CD4-positive, alpha-beta memory T cell (primary cell): ENCODE measurements around the gene USH1G. TPM values are rescaled to one million over a fixed set of nuclear protein-coding genes. Genes with fewer than 3 reads are reported as not detected.

Source experiments
- CTCF ChIA-PET: fragments of 350-600 bp; sonication (Branson Sonifier 250); formaldehyde crosslinking; loops from one replicate; lab custom pipeline; 2021; ENCODE audit warnings: inconsistent platforms; ENCODE audit not compliant: partially characterized antibody; lab: Charles Lee
- POLR2A ChIA-PET: fragments of 350-600 bp; sonication (Branson Sonifier 250); formaldehyde crosslinking; loops from one replicate; lab custom pipeline; 2021; ENCODE audit not compliant: partially characterized antibody; lab: Charles Lee
- DNase-seq, 5 donors: peaks; one replicate each; pipeline versions ENCODE4 v3.0.0 to v3.0.0-alpha.2; 2020 to 2022; ENCODE audit warnings: mixed read lengths in 1 of 5
- H3K27ac ChIP-seq: one replicate; pipeline ENCODE4 v1.7.0; 2013; ENCODE audit warnings: low read depth, low read length
- H3K27me3 ChIP-seq: 2 replicates; pipeline ENCODE4 v1.7.0; 2013; ENCODE audit warnings: mild to moderate bottlenecking, low read length, moderate library complexity; ENCODE audit not compliant: insufficient read depth
- H3K36me3 ChIP-seq: 2 replicates; pipeline ENCODE4 v1.7.0; 2013; ENCODE audit warnings: mild to moderate bottlenecking, low read length, moderate library complexity; ENCODE audit not compliant: insufficient read depth
- H3K4me1 ChIP-seq: 2 replicates; pipeline ENCODE4 v1.7.0; 2013; ENCODE audit warnings: mild to moderate bottlenecking, low read length, moderate library complexity; ENCODE audit not compliant: insufficient read depth
- H3K4me3 ChIP-seq, 2 donors: one replicate each; pipeline ENCODE4 v1.7.0; 2013; ENCODE audit warnings: low read length in 2 of 2, mild to moderate bottlenecking in 1 of 2
- H3K9me3 ChIP-seq, 2 donors: one replicate each; pipeline ENCODE4 v1.7.0; 2013; ENCODE audit warnings: low read length in 2 of 2, control low read depth in 1 of 2; ENCODE audit not compliant: control insufficient read depth in 1 of 2
- H3K27ac Mint-ChIP-seq, 7 donors: one replicate each; pipeline ENCODE4 v1.8.0; 2020 to 2021; ENCODE audit warnings: mixed read lengths in 7 of 7, mild to moderate bottlenecking in 6 of 7, inconsistent platforms in 3 of 7, moderate library complexity in 3 of 7
- H3K27me3 Mint-ChIP-seq, 2 donors: one replicate each; pipeline ENCODE4 v1.8.0; 2020 to 2021; ENCODE audit warnings: mixed read lengths in 2 of 2
- H3K36me3 Mint-ChIP-seq, 2 donors: one replicate each; pipeline ENCODE4 v1.8.0; 2020 to 2021; ENCODE audit warnings: mixed read lengths in 2 of 2, inconsistent platforms in 1 of 2, mild to moderate bottlenecking in 1 of 2
- H3K4me1 Mint-ChIP-seq, 4 donors: one replicate each; pipeline ENCODE4 v1.8.0; 2020 to 2021; ENCODE audit warnings: mixed read lengths in 4 of 4, mild to moderate bottlenecking in 1 of 4
- H3K4me3 Mint-ChIP-seq, 8 donors: one replicate each; pipeline ENCODE4 v1.8.0; 2020 to 2021; ENCODE audit warnings: mixed read lengths in 8 of 8, mild to moderate bottlenecking in 7 of 8, moderate library complexity in 6 of 8, inconsistent platforms in 3 of 8
- H3K9me3 Mint-ChIP-seq, 8 donors: one replicate each; pipeline ENCODE4 v1.8.0; 2020 to 2021; ENCODE audit warnings: mixed read lengths in 8 of 8, mild to moderate bottlenecking in 5 of 8, inconsistent platforms in 3 of 8, moderate library complexity in 1 of 8
- intact Hi-C: fragments of 100-400 bp; cut with micrococcal nuclease; formaldehyde crosslinking; loops from one replicate; pipeline ENCODE4 v1.15.1; 2023
- polyA plus RNA-seq, 2 donors: library from polyadenylated mRNA; unstranded; fragments of 300-500 nt; fragmentation: Illumina TruSeq; gene quantifications; one replicate each; pipeline ENCODE4 v1.2.3, GENCODE V29; 2021
- total RNA-seq, 2 experiments: library from RNA; stranded (reverse); gene quantifications; one replicate each; pipeline ENCODE4 v1.2.3, GENCODE V29; 2021

The USH1G gene
- total and polyA plus RNA-seq, 4 experiments from 2014 or later: not detected

DNA sequence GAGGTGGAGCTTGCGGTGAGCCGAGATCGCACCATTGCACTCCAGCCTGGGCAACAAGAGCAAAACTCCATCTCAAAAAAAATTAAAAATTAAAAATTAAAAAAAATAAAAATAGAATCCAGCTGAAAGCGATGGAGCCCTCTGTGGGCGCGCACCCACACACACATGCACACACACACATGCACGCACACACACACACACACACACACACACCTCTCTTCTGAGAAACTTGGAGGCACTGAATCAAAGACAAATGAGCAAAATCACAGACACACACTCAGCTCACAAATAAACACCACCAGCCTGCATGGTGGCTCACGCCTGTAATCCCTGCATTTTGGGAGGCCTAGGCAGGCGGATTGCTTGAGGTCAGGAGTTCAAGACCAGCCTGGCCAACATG, 20.0 kb downstream of the USH1G start:
- H3K36me3 ChIP-seq: no peaks in the 10 kb centered on the region
- no peak overlapping the region for H3K4me3 Mint-ChIP-seq
- DNase-seq: no peak
- no peaks in the 10 kb centered on the region for H3K9me3 ChIP-seq
- ChIA-PET CTCF (no interaction called here), POLR2A (no interaction called here)
- H3K27ac Mint-ChIP-seq: no peak overlapping the region
- no peaks in the 10 kb centered on the region for H3K36me3 Mint-ChIP-seq
- no peak overlapping the region for H3K27ac ChIP-seq
- no peak overlapping the region for H3K4me3 ChIP-seq
- H3K4me1 ChIP-seq: no peaks in the 10 kb centered on the region
- peaks cover 0 to 3% (median under 1%) of the 10 kb centered on the region in 4 donors for H3K4me1 Mint-ChIP-seq
- H3K27me3 ChIP-seq: no peaks in the 10 kb centered on the region
- intact Hi-C loops: no loop called here
- no peaks in the 10 kb centered on the region for H3K9me3 Mint-ChIP-seq
- peaks cover 12 to 16% of the 10 kb centered on the region in 2 donors for H3K27me3 Mint-ChIP-seq

DNA sequence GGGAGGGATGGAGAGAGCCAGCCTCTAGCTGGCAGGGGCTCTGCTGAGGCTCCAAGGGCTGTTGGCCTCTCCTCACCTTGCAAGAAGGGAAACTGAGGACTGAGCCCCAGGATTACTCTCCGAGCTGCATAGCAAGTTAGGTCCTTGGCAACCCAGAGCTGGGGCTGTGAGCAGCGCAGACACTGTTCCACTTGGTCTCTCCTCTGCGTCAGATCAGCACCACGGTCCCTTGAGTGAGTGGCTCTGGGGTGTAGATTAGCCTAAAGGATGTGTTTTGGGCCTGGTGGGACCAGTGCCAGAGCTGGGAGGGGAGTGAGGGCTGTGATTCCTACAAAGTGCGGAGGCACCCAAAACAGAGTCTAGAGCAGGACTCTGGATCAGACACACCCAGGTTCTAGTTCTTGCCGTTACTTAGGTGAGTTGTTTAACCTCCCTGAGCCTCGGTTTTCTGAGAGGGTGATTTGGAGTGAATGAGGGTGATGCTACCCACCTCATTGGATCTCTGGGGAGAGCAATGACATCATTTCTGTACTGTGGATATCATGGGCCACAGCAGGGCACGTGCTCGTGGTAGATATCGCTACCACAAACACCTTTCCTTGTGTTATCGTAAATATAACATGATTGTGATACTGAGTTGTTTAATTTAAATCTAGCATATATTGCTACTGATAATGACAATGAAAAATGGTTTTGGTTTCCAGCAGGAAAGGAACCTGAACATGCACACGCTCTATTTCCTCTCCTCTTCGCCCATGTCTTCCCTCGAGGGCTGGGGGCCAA, 21.5 kb downstream of the USH1G start:
- Histone ChIP-seq H3K4me3 (no peak overlapping the region), H3K27me3 (no peaks in the 10 kb centered on the region), H3K36me3 (no peaks in the 10 kb centered on the region), H3K27ac (no peak overlapping the region), H3K4me1 (no peaks in the 10 kb centered on the region), H3K9me3 (no peaks in the 10 kb centered on the region)
- no peak for DNase-seq
- Mint-ChIP-seq H3K27me3 (peaks cover 15 to 19% of the 10 kb centered on the region in 2 donors), H3K9me3 (no peaks in the 10 kb centered on the region), H3K4me1 (peaks cover 0 to 3% (median under 1%) of the 10 kb centered on the region in 4 donors), H3K4me3 (no peak overlapping the region), H3K36me3 (no peaks in the 10 kb centered on the region), H3K27ac (peak overlapping the region in 1 of 7 donors; percentile 13)
- POLR2A ChIA-PET: no interaction called here
- intact Hi-C loops: no loop called here
- CTCF ChIA-PET: no interaction called here

DNA sequence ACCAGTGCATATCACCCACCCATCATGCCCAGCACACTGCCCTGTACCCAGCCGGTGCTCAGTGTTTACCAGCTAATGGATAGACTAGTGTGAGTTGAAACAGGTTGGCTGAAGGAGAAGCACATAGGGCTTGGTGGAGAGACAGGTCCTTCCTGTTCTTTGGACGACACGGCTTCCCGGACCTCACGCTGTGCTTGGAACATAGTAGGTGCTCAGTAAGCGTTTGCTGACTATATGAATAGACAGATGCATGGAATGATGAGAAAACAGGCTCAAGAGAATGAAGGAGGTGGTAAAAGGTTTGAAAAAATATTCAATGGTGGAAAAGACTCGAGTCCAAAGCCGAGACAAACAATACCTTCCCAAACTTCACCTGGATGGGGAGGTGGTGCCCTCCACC, 22.8 kb downstream of the USH1G start:
- H3K27me3 ChIP-seq: no peaks in the 10 kb centered on the region
- H3K9me3 ChIP-seq: no peaks in the 10 kb centered on the region
- Mint-ChIP-seq H3K4me3 (no peak overlapping the region), H3K27ac (peak overlapping the region in 1 of 7 donors; percentile 4), H3K36me3 (no peaks in the 10 kb centered on the region), H3K27me3 (peaks cover 14 to 28% of the 10 kb centered on the region in 2 donors), H3K4me1 (no peaks in the 10 kb centered on the region), H3K9me3 (no peaks in the 10 kb centered on the region)
- DNase-seq: no peak
- POLR2A ChIA-PET: no interaction called here
- H3K27ac ChIP-seq: no peak overlapping the region
- intact Hi-C loops: no loop called here
- no peak overlapping the region for H3K4me3 ChIP-seq
- CTCF ChIA-PET: no interaction called here
- no peaks in the 10 kb centered on the region for H3K4me1 ChIP-seq
- no peaks in the 10 kb centered on the region for H3K36me3 ChIP-seq

DNA sequence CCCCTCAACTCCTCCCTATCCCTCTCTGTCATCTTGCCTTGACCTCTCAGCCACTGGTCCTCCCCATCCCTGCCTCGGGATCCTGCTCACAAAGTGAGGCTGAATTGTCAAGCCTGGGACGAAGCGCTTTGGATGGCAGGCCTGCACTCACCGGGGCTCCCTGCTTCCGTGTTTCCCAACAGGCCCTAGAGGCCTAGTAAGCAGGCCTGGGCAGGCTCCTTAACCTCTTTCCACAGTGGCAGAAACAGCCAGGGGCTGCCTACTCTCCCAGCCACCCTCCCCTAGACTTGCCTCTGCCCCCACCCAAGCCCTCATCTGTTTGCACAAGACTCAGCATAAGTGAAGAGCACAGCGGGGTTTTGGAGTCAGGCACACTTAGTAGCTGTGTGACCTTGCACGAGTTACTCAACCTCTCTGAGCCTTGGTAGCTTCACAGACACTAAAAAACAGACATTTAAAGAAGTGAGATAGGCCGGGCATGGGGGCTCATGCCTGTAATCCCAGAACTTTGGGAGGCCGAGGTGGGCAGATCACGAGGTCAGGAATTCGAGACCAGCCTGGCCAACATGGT, 24.6 kb downstream of the USH1G start:
- H3K4me1 ChIP-seq: no peaks in the 10 kb centered on the region
- Mint-ChIP-seq H3K27me3 (peaks cover 26 to 40% of the 10 kb centered on the region in 2 donors), H3K9me3 (no peaks in the 10 kb centered on the region), H3K36me3 (no peaks in the 10 kb centered on the region), H3K4me3 (no peak overlapping the region), H3K4me1 (peaks cover 2 to 5% (median 3%) of the 10 kb centered on the region in 4 donors), H3K27ac (no peak overlapping the region)
- POLR2A ChIA-PET: no interaction called here
- DNase-seq: no peak
- intact Hi-C loops: no loop called here
- H3K4me3 ChIP-seq: no peak overlapping the region
- CTCF ChIA-PET: no interaction called here
- no peak overlapping the region for H3K27ac ChIP-seq
- H3K27me3 ChIP-seq: peaks cover 9% of the 10 kb centered on the region
- H3K36me3 ChIP-seq: no peaks in the 10 kb centered on the region
- H3K9me3 ChIP-seq: no peaks in the 10 kb centered on the region

DNA sequence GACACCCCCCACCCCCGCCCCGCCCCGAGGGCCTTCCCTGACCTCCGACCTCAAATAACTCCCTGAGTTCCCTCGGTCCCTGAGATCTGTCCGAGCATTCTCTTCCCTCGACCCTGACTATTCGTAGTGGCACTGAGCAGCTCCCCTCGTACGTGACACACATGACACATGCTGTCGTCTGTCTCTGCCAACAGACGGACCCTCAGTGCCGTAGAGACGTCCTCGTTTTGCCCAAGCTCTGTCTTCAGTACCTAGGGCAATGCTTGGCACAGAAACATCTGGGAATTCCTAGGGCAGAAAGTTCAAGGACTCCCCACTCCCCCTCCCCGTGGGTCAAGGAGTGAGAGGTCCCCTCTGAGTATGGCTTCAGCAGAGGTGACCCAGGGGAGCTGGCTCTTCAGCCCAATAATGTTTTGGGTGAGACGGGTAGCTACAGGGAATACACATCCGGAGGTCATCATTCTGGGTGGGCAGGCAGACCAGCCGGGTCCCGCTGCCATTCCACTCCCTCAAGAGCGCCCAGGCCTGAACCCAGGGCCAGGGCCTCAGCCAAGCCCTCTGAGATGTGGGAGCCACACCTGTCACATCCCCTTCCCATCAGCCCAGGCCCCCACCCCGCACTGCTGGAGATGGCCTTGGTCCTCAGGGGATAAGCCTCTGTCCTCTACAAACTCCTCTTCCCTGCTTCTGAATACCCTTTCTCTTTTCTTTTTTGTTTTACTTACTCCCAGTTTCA, 29.0 kb downstream of the USH1G start:
- Mint-ChIP-seq H3K36me3 (no peaks in the 10 kb centered on the region), H3K27me3 (peaks cover 28 to 35% of the 10 kb centered on the region in 2 donors), H3K4me3 (peak overlapping the region; percentile 58 to 84 (median 75)), H3K9me3 (peaks cover 0 to 2% (median 0%) of the 10 kb centered on the region in 8 donors), H3K27ac (peak overlapping the region in 1 of 7 donors; percentile 42), H3K4me1 (peaks cover 2 to 5% (median 3%) of the 10 kb centered on the region in 4 donors)
- ChIA-PET POLR2A (no interaction called here), CTCF (no interaction called here)
- no peak for DNase-seq
- no peak overlapping the region for H3K27ac ChIP-seq
- intact Hi-C loops: no loop called here
- H3K27me3 ChIP-seq: peaks cover 9% of the 10 kb centered on the region
- H3K4me1 ChIP-seq: no peaks in the 10 kb centered on the region
- no peak overlapping the region for H3K4me3 ChIP-seq
- H3K9me3 ChIP-seq: no peaks in the 10 kb centered on the region
- H3K36me3 ChIP-seq: no peaks in the 10 kb centered on the region

DNA sequence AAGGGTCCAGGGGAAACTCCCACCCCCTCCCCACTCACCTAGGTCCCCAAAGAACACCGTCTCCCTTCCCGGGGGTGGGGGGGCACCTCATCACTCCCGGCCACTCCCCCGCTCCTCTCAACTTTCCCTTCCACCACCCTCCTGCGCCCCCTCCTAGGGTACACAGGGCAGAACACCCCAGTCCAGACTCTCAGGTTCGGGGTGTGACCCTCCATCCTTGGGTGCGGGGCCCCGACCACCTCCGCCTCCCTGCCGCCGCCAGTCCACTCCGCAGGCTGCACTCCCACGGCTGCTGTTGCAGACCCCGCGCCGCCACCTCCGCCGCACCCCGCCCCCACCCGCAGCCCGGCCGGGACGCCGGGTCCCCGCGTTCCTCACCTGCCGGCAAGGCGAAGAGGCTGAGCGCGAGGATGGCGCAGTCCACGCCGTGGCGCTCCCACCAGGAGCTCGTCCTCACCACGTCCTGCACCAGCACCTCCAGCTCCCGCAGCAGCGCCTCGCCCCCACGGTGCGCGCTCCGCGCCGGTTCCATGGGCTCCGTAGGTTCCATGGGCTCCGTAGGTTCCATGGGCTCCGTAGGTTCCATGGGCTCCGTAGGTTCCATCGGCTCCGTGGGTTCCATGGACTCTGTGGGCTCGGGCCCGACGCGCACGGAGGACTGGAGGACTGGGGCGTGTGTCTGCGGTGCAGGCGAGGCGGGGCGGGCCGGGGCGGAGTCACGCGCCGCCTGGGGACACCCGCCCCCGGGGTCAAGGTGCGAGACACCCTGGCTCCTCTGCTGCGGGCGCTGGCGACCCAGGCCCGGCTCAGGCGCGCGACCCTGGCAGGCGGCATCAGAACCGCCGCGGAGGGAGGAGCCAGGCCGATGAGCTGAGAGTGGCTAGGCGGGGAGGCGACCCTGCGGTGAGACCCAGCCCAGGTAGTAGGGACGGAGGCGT, 29.8 kb downstream of the USH1G start, which contains the start of gene FADS6:
TSS of gene FADS6 (minus strand) at position 660 of the 938 bp plus-strand sequence. CDS start at position 622, 38 bp downstream.
- Mint-ChIP-seq H3K27me3 (peaks cover 29 to 35% of the 10 kb centered on the region in 2 donors), H3K36me3 (no peaks in the 10 kb centered on the region), H3K4me1 (peaks cover 2 to 5% (median 3%) of the 10 kb centered on the region in 4 donors), H3K9me3 (peaks cover 0 to 2% (median 0%) of the 10 kb centered on the region in 8 donors), H3K27ac (peak within 1 kb of the TSS in 1 of 7 donors; percentile 42), H3K4me3 (peak within 1 kb of the TSS; percentile 58 to 84 (median 75))
- ChIA-PET CTCF (no interaction called here), POLR2A (interaction anchor here (0.6 kb wide), 1 partner anchor 11 kb away, joined by 3 read pairs; no protein-coding TSS in a partner anchor)
- intact Hi-C loops: no loop called here
- H3K4me1 ChIP-seq: no peaks in the 10 kb centered on the region
- H3K27me3 ChIP-seq: peaks cover 9% of the 10 kb centered on the region
- H3K27ac ChIP-seq: no peak within 1 kb of the TSS
- no peaks in the 10 kb centered on the region for H3K9me3 ChIP-seq
- peak within 1 kb of the TSS in 1 of 2 donors; percentile 19 for H3K4me3 ChIP-seq
- DNase-seq: peak in 2 of 5 donors; percentile 6 to 10
- no peaks in the 10 kb centered on the region for H3K36me3 ChIP-seq
